ENCODE measurements around the gene TBC1D5. TPM values are rescaled to one million over a fixed set of nuclear protein-coding genes. Genes with fewer than 3 reads are reported as not detected.

TBC1D5 gene
- total and polyA plus RNA-seq, 5 donors from 2014 or later, result 27.6 to 61.6 (median 36.4) TPM

- no peak overlapping the region for H3K27ac Mint-ChIP-seq
- Histone ChIP-seq H3K4me3 (ENCODE audit: low read depth, low read length) (no peak overlapping the region), H3K9me3 (ENCODE audit: control insufficient read depth in 2 of 2, low read length in 2 of 2) (no peaks in the 10 kb centered on the region), H3K36me3 (ENCODE audit: control insufficient read depth, insufficient read depth, low read length) (no peaks in the 10 kb centered on the region), H3K27me3 (ENCODE audit: control insufficient read depth, insufficient read depth, low read length) (peaks cover 9% of the 10 kb centered on the region), H3K4me1 (ENCODE audit: control insufficient read depth, insufficient read depth, low read length, poor library complexity, severe bottlenecking) (peaks cover 6% of the 10 kb centered on the region), H3K27ac (ENCODE audit: insufficient read depth, low read length, poor library complexity, severe bottlenecking) (no peak overlapping the region)
- H3K27me3 Mint-ChIP-seq, result peaks cover 4% of the 10 kb centered on the region
- H3K9me3 Mint-ChIP-seq, result no peaks in the 10 kb centered on the region
- peaks cover 7 to 17% (median 13%) of the 10 kb centered on the region in 4 donors for H3K4me1 Mint-ChIP-seq
- ATAC-seq (ENCODE audit: low read depth in 2 of 2) (no peak), DNase-seq (no peak)
- no peaks in the 10 kb centered on the region for H3K36me3 Mint-ChIP-seq
- H3K4me3 Mint-ChIP-seq, result no peak overlapping the region
Measured at GRCh38 chr3:17759901-17760300, 17.5 kb upstream of the TBC1D5 start.

GRCh38 chr3:17755836-17756235 is 13.4 kb upstream of the TBC1D5 start:
- DNase-seq, result peak in 2 of 3 donors; percentile 48 to 70
- H3K36me3 ChIP-seq (ENCODE audit: control insufficient read depth, insufficient read depth, low read length), result no peaks in the 10 kb centered on the region
- no peaks in the 10 kb centered on the region for H3K27me3 ChIP-seq (ENCODE audit: control insufficient read depth, insufficient read depth, low read length)
- H3K27me3 Mint-ChIP-seq, result no peaks in the 10 kb centered on the region
- no peaks in the 10 kb centered on the region for H3K36me3 Mint-ChIP-seq
- peak; percentile 58 to 66 for ATAC-seq (ENCODE audit: low read depth in 2 of 2)
- H3K4me1 Mint-ChIP-seq, result peaks cover 7 to 17% (median 13%) of the 10 kb centered on the region in 4 donors
- no peak overlapping the region for H3K27ac ChIP-seq (ENCODE audit: insufficient read depth, low read length, poor library complexity, severe bottlenecking)
- no peak overlapping the region for H3K27ac Mint-ChIP-seq
- no peaks in the 10 kb centered on the region for H3K9me3 ChIP-seq (ENCODE audit: control insufficient read depth in 2 of 2, low read length in 2 of 2)
- no peak overlapping the region for H3K4me3 Mint-ChIP-seq
- no peaks in the 10 kb centered on the region for H3K9me3 Mint-ChIP-seq
- peak overlapping the region; percentile 14 for H3K4me3 ChIP-seq (ENCODE audit: low read depth, low read length)
- H3K4me1 ChIP-seq (ENCODE audit: control insufficient read depth, insufficient read depth, low read length, poor library complexity, severe bottlenecking), result peaks cover 6% of the 10 kb centered on the region

- peaks cover 15% of the 10 kb centered on the region for H3K4me1 ChIP-seq (ENCODE audit: control insufficient read depth, insufficient read depth, low read length, poor library complexity, severe bottlenecking)
- Mint-ChIP-seq H3K36me3 (no peaks in the 10 kb centered on the region), H3K27me3 (no peaks in the 10 kb centered on the region), H3K4me1 (peaks cover 19 to 29% (median 24%) of the 10 kb centered on the region in 4 donors), H3K9me3 (no peaks in the 10 kb centered on the region), H3K27ac (no peak overlapping the region), H3K4me3 (no peak overlapping the region)
- DNase-seq (no peak), ATAC-seq (ENCODE audit: low read depth in 2 of 2) (no peak)
- H3K4me3 ChIP-seq (ENCODE audit: low read depth, low read length), result no peak overlapping the region
- no peaks in the 10 kb centered on the region for H3K36me3 ChIP-seq (ENCODE audit: control insufficient read depth, insufficient read depth, low read length)
- H3K27me3 ChIP-seq (ENCODE audit: control insufficient read depth, insufficient read depth, low read length), result no peaks in the 10 kb centered on the region
- no peaks in the 10 kb centered on the region for H3K9me3 ChIP-seq (ENCODE audit: control insufficient read depth in 2 of 2, low read length in 2 of 2)
- H3K27ac ChIP-seq (ENCODE audit: insufficient read depth, low read length, poor library complexity, severe bottlenecking), result no peak overlapping the region
Measured at GRCh38 chr3:17753632-17753992, 11.2 kb upstream of the TBC1D5 start.

GRCh38 chr3:17752876-17753631 is 10.6 kb upstream of the TBC1D5 start:
- H3K4me3 Mint-ChIP-seq, result no peak overlapping the region
- no peaks in the 10 kb centered on the region for H3K9me3 Mint-ChIP-seq
- no peaks in the 10 kb centered on the region for H3K27me3 Mint-ChIP-seq
- Histone ChIP-seq H3K27ac (ENCODE audit: insufficient read depth, low read length, poor library complexity, severe bottlenecking) (no peak overlapping the region), H3K4me3 (ENCODE audit: low read depth, low read length) (no peak overlapping the region), H3K36me3 (ENCODE audit: control insufficient read depth, insufficient read depth, low read length) (no peaks in the 10 kb centered on the region), H3K27me3 (ENCODE audit: control insufficient read depth, insufficient read depth, low read length) (no peaks in the 10 kb centered on the region), H3K9me3 (ENCODE audit: control insufficient read depth in 2 of 2, low read length in 2 of 2) (no peaks in the 10 kb centered on the region), H3K4me1 (ENCODE audit: control insufficient read depth, insufficient read depth, low read length, poor library complexity, severe bottlenecking) (peaks cover 15% of the 10 kb centered on the region)
- ATAC-seq (ENCODE audit: low read depth in 2 of 2) (no peak), DNase-seq (no peak)
- no peaks in the 10 kb centered on the region for H3K36me3 Mint-ChIP-seq
- H3K4me1 Mint-ChIP-seq, result peaks cover 19 to 29% (median 24%) of the 10 kb centered on the region in 4 donors
- H3K27ac Mint-ChIP-seq, result peak overlapping the region in 1 of 3 donors; percentile 47

- Mint-ChIP-seq H3K27me3 (no peaks in the 10 kb centered on the region), H3K27ac (peak overlapping the region in 1 of 3 donors; percentile 47), H3K4me3 (no peak overlapping the region), H3K9me3 (no peaks in the 10 kb centered on the region), H3K4me1 (peaks cover 24 to 34% (median 29%) of the 10 kb centered on the region in 4 donors), H3K36me3 (no peaks in the 10 kb centered on the region)
- Histone ChIP-seq H3K4me1 (ENCODE audit: control insufficient read depth, insufficient read depth, low read length, poor library complexity, severe bottlenecking) (peaks cover 15% of the 10 kb centered on the region), H3K27me3 (ENCODE audit: control insufficient read depth, insufficient read depth, low read length) (no peaks in the 10 kb centered on the region), H3K27ac (ENCODE audit: insufficient read depth, low read length, poor library complexity, severe bottlenecking) (no peak overlapping the region), H3K9me3 (ENCODE audit: control insufficient read depth in 2 of 2, low read length in 2 of 2) (no peaks in the 10 kb centered on the region), H3K36me3 (ENCODE audit: control insufficient read depth, insufficient read depth, low read length) (no peaks in the 10 kb centered on the region), H3K4me3 (ENCODE audit: low read depth, low read length) (no peak overlapping the region)
- ATAC-seq (ENCODE audit: low read depth in 2 of 2), result no peak
- no peak for DNase-seq
Measured at GRCh38 chr3:17752436-17752835, 10.0 kb upstream of the TBC1D5 start.

GRCh38 chr3:17749705-17750293 is 7.4 kb upstream of the TBC1D5 start:
- H3K27ac ChIP-seq (ENCODE audit: insufficient read depth, low read length, poor library complexity, severe bottlenecking), result peak overlapping the region; percentile 29
- peak overlapping the region; percentile 50 to 86 (median 71) for H3K4me3 Mint-ChIP-seq

GRCh38 chr3:17749281-17749680 is 6.8 kb upstream of the TBC1D5 start:
- Mint-ChIP-seq H3K27me3 (no peaks in the 10 kb centered on the region), H3K9me3 (no peaks in the 10 kb centered on the region), H3K27ac (peak overlapping the region; percentile 33 to 81 (median 41)), H3K4me1 (peaks cover 19 to 26% (median 21%) of the 10 kb centered on the region in 4 donors), H3K36me3 (no peaks in the 10 kb centered on the region), H3K4me3 (peak overlapping the region in 3 of 4 donors; percentile 50 to 86 (median 86))
- H3K9me3 ChIP-seq (ENCODE audit: control insufficient read depth in 2 of 2, low read length in 2 of 2), result no peaks in the 10 kb centered on the region
- H3K4me3 ChIP-seq (ENCODE audit: low read depth, low read length), result peak overlapping the region; percentile 89
- ATAC-seq (ENCODE audit: low read depth in 2 of 2) (peak; percentile 54 to 66), DNase-seq (peak in 1 of 3 donors; percentile 52)
- peak overlapping the region; percentile 29 for H3K27ac ChIP-seq (ENCODE audit: insufficient read depth, low read length, poor library complexity, severe bottlenecking)
- H3K4me1 ChIP-seq (ENCODE audit: control insufficient read depth, insufficient read depth, low read length, poor library complexity, severe bottlenecking), result peaks cover 9% of the 10 kb centered on the region
- H3K36me3 ChIP-seq (ENCODE audit: control insufficient read depth, insufficient read depth, low read length), result no peaks in the 10 kb centered on the region
- H3K27me3 ChIP-seq (ENCODE audit: control insufficient read depth, insufficient read depth, low read length), result no peaks in the 10 kb centered on the region

More at GRCh38 chr3:17749705-17750293, 7.4 kb upstream of the TBC1D5 start:
- H3K36me3 ChIP-seq (ENCODE audit: control insufficient read depth, insufficient read depth, low read length), result no peaks in the 10 kb centered on the region
- H3K4me3 ChIP-seq (ENCODE audit: low read depth, low read length), result peak overlapping the region; percentile 89
- H3K27ac Mint-ChIP-seq, result peak overlapping the region; percentile 41 to 91 (median 65)
- DNase-seq (peak in 1 of 3 donors; percentile 60), ATAC-seq (ENCODE audit: low read depth in 2 of 2) (peak; percentile 61 to 62)
- H3K36me3 Mint-ChIP-seq, result no peaks in the 10 kb centered on the region
- H3K9me3 Mint-ChIP-seq, result no peaks in the 10 kb centered on the region
- no peaks in the 10 kb centered on the region for H3K27me3 ChIP-seq (ENCODE audit: control insufficient read depth, insufficient read depth, low read length)
- H3K27me3 Mint-ChIP-seq, result no peaks in the 10 kb centered on the region
- H3K9me3 ChIP-seq (ENCODE audit: control insufficient read depth in 2 of 2, low read length in 2 of 2), result no peaks in the 10 kb centered on the region
- peaks cover 19 to 24% (median 21%) of the 10 kb centered on the region in 4 donors for H3K4me1 Mint-ChIP-seq
- peaks cover 9% of the 10 kb centered on the region for H3K4me1 ChIP-seq (ENCODE audit: control insufficient read depth, insufficient read depth, low read length, poor library complexity, severe bottlenecking)

Measured in CD4-positive, CD25-positive, alpha-beta regulatory T cell (primary cell).